Uterus (tissue), 2 donors: ENCODE measurements around the gene NBEA.

Source experiments
- POLR2A ChIP-seq, 2 donors: fragments of 450-650 bp; IDR thresholded peaks; one replicate each; pipeline ENCODE4 v1.6.1; 2016; ENCODE audit warnings: antibody characterized with exemption in 2 of 2, mild to moderate bottlenecking in 1 of 2, moderate library complexity in 1 of 2
- TF ChIP-seq, protein P1 (sequence below), 4 experiments: fragments of 200-600 bp in 2 of 4; fragments of 450-650 bp in 2 of 4; sonication (generic) in 2 of 4; IDR thresholded peaks; one replicate each; pipeline ENCODE4 v1.5.1; 2016 to 2019; ENCODE audit warnings: antibody characterized with exemption in 4 of 4, mild to moderate bottlenecking in 2 of 4, moderate library complexity in 1 of 4

DNA sequence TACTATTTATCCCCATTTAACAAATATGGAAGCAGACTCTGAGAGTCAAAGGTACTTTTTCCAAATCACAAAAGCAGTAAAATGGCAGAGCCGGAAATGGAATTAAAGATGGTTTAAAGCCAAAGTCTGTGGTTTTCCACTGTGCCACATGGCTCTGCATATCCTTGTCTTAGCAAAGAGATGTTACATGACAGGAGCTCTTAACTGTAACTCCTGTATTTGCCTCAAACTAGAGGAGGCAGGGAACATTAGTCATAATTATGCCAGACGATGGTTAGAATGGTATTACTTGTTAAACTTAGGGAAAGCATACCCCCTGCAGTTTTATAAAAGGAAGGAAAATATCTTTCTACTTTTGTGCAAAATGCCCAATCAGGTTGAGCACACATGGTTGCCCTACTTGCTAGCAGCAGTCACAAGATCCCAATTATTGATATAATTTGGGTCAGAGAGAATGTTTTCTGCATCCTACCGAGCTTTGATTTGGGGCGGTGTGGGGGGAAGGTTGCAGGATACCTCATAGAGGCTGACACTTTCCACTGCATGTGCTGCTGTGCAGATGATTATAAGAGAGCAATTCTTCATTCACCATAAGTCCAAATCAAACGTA is 576.4 kb downstream of the NBEA start:
- TF ChIP-seq, protein P1, sequence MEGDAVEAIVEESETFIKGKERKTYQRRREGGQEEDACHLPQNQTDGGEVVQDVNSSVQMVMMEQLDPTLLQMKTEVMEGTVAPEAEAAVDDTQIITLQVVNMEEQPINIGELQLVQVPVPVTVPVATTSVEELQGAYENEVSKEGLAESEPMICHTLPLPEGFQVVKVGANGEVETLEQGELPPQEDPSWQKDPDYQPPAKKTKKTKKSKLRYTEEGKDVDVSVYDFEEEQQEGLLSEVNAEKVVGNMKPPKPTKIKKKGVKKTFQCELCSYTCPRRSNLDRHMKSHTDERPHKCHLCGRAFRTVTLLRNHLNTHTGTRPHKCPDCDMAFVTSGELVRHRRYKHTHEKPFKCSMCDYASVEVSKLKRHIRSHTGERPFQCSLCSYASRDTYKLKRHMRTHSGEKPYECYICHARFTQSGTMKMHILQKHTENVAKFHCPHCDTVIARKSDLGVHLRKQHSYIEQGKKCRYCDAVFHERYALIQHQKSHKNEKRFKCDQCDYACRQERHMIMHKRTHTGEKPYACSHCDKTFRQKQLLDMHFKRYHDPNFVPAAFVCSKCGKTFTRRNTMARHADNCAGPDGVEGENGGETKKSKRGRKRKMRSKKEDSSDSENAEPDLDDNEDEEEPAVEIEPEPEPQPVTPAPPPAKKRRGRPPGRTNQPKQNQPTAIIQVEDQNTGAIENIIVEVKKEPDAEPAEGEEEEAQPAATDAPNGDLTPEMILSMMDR (IDR thresholded peaks at IDR 0.05): no peak
- TF ChIP-seq POLR2A (IDR thresholded peaks at IDR 0.05): no peak
